C4-2B (cell line): Measurements from ENCODE around the gene CLNK.

Experiments
- H3K27ac ChIP-seq: fragments of 450-650 bp; 2 replicates; pipeline ENCODE4 v1.5.1; 2017
- CTCF ChIP-seq: fragments of 450-650 bp; conservative IDR thresholded peaks from 2 replicates; pipeline ENCODE4 v1.5.1; 2017; ENCODE audit warnings: mild to moderate bottlenecking
- ZFX ChIP-seq: fragments of 450-650 bp; IDR thresholded peaks from 2 replicates; pipeline ENCODE4 v1.6.1; 2017

CLNK gene

GRCh38 chr4:10478621-10479020 lies 205.9 kb downstream of the CLNK start:
- no peak for TF ChIP-seq ZFX
- TF ChIP-seq CTCF, result no peak
- no peak overlapping the region for H3K27ac ChIP-seq

GRCh38 chr4:10470505-10470904 lies 214.1 kb downstream of the CLNK start:
- TF ChIP-seq ZFX (no peak), CTCF (no peak)
- H3K27ac ChIP-seq, result no peak overlapping the region

GRCh38 chr4:10466161-10466560 lies 218.4 kb downstream of the CLNK start:
- TF ChIP-seq CTCF (no peak), ZFX (no peak)

GRCh38 chr4:10462876-10463275 lies 221.7 kb downstream of the CLNK start:
- no peak overlapping the region for H3K27ac ChIP-seq
- TF ChIP-seq ZFX (no peak), CTCF (no peak)

More at GRCh38 chr4:10466161-10466560, 218.4 kb downstream of the CLNK start:
- H3K27ac ChIP-seq, result no peak overlapping the region

GRCh38 chr4:10461850-10462400 lies 222.6 kb downstream of the CLNK start:
- TF ChIP-seq ZFX (no peak), CTCF (no peak)
- H3K27ac ChIP-seq, result no peak overlapping the region

- peak; percentile 7; the same call in 1 of the 2 replicates for TF ChIP-seq CTCF
- no peak for TF ChIP-seq ZFX
- no peak overlapping the region for H3K27ac ChIP-seq
These were observed 223.3 kb downstream of the CLNK start for GRCh38 chr4:10461091-10461849.

GRCh38 chr4:10460313-10461047 lies 224.1 kb downstream of the CLNK start:
- TF ChIP-seq ZFX (no peak), CTCF (no peak)

More at GRCh38 chr4:10460313-10461047, 224.1 kb downstream of the CLNK start:
- H3K27ac ChIP-seq, result no peak overlapping the region
